ENCODE data around the gene TST. TPM values are rescaled to one million over a fixed set of nuclear protein-coding genes. Genes with fewer than 3 reads are reported as not detected.

TST gene
- total and polyA plus RNA-seq, 2 donors (not counting 3 experiments of a cell fraction or from before 2014, with no cell fraction given), result 39.2 to 95.1 TPM

DNA sequence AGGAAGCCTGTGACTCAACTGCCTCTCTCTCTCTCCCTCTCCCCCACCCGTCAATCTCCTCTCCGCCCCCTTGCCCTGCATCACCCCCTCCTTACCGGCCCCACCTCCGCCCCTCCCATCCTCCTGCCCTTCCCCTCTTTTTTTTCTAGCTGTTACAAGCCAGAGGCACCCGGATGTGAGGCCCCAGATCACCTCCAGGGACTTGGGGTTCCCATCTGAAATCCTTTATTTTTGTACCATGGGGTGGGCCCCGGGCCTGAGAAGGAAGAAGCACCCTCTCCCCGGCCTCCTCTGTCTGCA, 43.1 kb upstream of the TST start:
- H4K20me1 ChIP-seq (replicated peaks; ENCODE audit: control insufficient read depth, extremely low read depth, insufficient read depth, low read length), result no peaks in the 10 kb centered on the region
- FAIRE-seq (no peak), DNase-seq (ENCODE audit: low read depth, low spot score) (no peak)
- H3K36me3 ChIP-seq (ENCODE audit: control insufficient read depth in 2 of 2, extremely low read depth in 1 of 2, insufficient read depth in 2 of 2, low read length in 2 of 2), result peaks cover 3 to 24% of the 10 kb centered on the region in 2 experiments
- dilution Hi-C loops (cut with MboI; ENCODE audit: extremely low pct_ligation_motif_present, low sequenced_read_pairs) (no loop called here), intact Hi-C loops (cut with micrococcal nuclease) (no loop called here)
- no peaks in the 10 kb centered on the region for H3K4me1 ChIP-seq (ENCODE audit: control insufficient read depth, extremely low read depth, insufficient read depth, low read length)
- H3K79me2 ChIP-seq (ENCODE audit: control insufficient read depth, insufficient read depth, low read length), result no peaks in the 10 kb centered on the region
- POLR2A ChIA-PET, result no interaction called here
- H3K4me2 ChIP-seq (ENCODE audit: insufficient read depth, low read length), result no peak overlapping the region
- CTCF ChIA-PET, result interaction anchor here (0.6 kb wide), 1 partner anchor 11 kb away, joined by 4 read pairs; the partner anchor contains the start of gene KCTD17
- H3K27ac ChIP-seq (ENCODE audit: insufficient read depth, low read depth, low read length), result no peak overlapping the region
- TF ChIP-seq CTCF (IDR thresholded peaks at IDR 0.05; ENCODE audit: extremely low read depth in 1 of 2, insufficient read depth in 1 of 2, low read depth in 1 of 2, low read length in 2 of 2), result no peak
- TF ChIP-seq, protein P1, sequence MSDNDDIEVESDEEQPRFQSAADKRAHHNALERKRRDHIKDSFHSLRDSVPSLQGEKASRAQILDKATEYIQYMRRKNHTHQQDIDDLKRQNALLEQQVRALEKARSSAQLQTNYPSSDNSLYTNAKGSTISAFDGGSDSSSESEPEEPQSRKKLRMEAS (IDR thresholded peaks at IDR 0.05; ENCODE audit: insufficient read depth, insufficient read length), result no peak
- TF ChIP-seq GATA2 (IDR thresholded peaks at IDR 0.05; ENCODE audit: insufficient read depth, insufficient read length, low read depth, low read length), result no peak
- no peak for TF ChIP-seq FOS (IDR thresholded peaks at IDR 0.05; ENCODE audit: borderline replicate concordance, insufficient read depth, low read length)
- TF ChIP-seq MYC (IDR thresholded peaks at IDR 0.05; ENCODE audit: low read depth, low read length), result no peak
- no peak for TF ChIP-seq JUN (IDR thresholded peaks at IDR 0.05; ENCODE audit: borderline replicate concordance, insufficient read depth, insufficient read length, low read depth)
- no peak for TF ChIP-seq POLR2AphosphoS5 (IDR thresholded peaks at IDR 0.05; ENCODE audit: insufficient read depth, low read depth, low read length)
- TF ChIP-seq EZH2 (IDR thresholded peaks at IDR 0.05; ENCODE audit: borderline replicate concordance, low read depth, low read length, severe bottlenecking), result no peak
- no peak for TF ChIP-seq POLR2A (IDR thresholded peaks at IDR 0.05; ENCODE audit: low read depth, low read length)
- H3K27me3 ChIP-seq (ENCODE audit: control insufficient read depth in 2 of 2, insufficient read depth in 2 of 2, low read length in 2 of 2), result no peaks in the 10 kb centered on the region
- no peak overlapping the region for H3K9ac ChIP-seq (replicated peaks; ENCODE audit: extremely low read depth, insufficient read depth, low read length)
- no peak overlapping the region for H2AFZ ChIP-seq (ENCODE audit: low read depth, low read length)
- no peaks in the 10 kb centered on the region for H3K9me3 ChIP-seq (replicated peaks; ENCODE audit: control insufficient read depth, insufficient read depth, low read length)
- no peak overlapping the region for H3K4me3 ChIP-seq (replicated peaks in 1 of 3; ENCODE audit: insufficient read depth in 1 of 3, low read depth in 1 of 3, low read length in 3 of 3)
- no peaks in the 10 kb centered on the region for H3K9me1 ChIP-seq (replicated peaks; ENCODE audit: control insufficient read depth, extremely low read depth, insufficient read depth, low read length)
- no TSS peak for BruUV-seq (replicated peaks)
